ENCODE measurements around the gene CALHM3. TPM values are rescaled to one million over a fixed set of nuclear protein-coding genes. Genes with fewer than 3 reads are reported as not detected.

The CALHM3 gene
- total and polyA plus RNA-seq, 4 donors: not detected

DNA sequence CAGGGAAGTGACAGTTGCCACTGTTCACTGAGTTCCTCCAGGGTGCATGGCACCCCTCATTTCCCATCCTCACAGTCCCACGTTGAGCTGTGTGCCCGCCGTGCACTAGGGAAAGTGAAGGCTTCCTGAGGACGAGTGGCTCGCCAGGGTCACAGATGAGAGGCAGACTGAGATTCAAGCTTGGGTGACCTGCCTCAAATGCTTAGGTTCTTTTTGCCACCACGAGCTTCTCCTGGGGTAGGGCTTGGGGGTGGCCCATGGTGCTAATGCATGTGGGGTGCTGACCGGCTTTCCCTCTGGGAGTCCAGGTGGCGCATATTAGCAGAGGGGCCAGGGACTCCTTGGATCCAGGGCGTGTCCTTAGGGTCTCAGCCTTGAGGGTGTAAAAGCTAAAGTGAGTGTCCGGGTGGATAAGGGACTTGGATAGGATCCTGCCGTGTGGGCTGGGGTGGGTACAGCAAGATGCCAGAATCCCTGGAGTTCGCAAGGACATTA is 28.8 kb downstream of the CALHM3 start:
- WGBS, 2 donors: 61 to 68% methylated on average over 12 of the region's 12 CpGs
- Histone ChIP-seq H3K27ac (ENCODE audit: low read depth in 1 of 2, low read length in 2 of 2) (peak overlapping the region in 1 of 2 donors; percentile 70), H3K4me1 (ENCODE audit: control insufficient read depth in 1 of 2, insufficient read depth in 2 of 2, low read length in 2 of 2) (peaks cover 2 to 5% of the 10 kb centered on the region in 2 donors)

DNA sequence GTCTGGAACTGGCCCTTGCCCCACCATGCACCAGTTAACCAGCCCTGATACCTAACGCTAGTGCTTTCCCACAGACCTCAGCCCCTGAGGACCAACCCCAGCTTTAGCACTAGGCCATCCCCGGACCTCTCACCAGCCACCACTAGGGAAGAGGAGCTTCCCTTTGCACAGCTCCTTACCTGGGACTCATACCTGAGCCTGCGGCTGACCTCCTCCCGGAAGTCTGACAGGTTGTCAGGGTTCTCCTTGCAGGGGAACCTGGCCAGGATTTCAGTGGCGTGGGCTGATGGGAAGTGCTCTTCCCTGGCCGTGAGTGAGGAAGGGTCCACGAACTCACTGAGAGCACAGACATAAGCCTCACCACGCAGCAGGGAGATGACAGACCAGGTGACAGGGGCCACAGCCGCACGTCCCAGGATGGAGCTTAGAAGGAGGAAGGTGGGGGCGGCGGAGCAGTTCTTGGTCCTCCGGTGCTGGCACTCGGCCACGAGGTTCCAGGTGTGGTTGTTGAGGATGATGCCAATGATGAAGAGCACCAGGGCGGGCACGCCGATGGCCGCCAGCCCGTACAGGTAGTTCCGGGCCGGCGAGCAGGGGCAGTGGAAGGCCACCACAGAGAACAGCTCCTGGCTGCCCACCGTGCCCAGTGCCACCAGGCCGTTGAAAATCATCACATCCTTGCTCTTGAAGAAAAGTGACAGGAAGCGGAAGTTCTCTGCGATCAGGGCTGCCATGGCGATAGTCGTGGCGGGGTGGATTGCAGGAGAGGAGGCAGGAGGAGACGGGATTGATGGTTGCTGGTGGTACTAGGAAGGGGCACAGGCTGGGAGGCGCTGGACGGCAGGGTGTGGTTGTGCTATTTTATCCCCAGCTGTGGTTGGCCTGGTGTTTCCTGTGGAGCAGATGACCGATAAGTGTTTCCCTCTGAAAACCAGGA is 29.6 kb downstream of the CALHM3 start:
- intact Hi-C loops (cut with DNase I): no loop called here
- 82 to 86% methylated on average over 34 of the region's 34 CpGs for WGBS, 2 donors
- Histone ChIP-seq H3K4me1 (ENCODE audit: control insufficient read depth in 1 of 2, insufficient read depth in 2 of 2, low read length in 2 of 2) (peaks cover 2 to 5% of the 10 kb centered on the region in 2 donors), H3K9me3 (ENCODE audit: control insufficient read depth, low read length) (no peaks in the 10 kb centered on the region), H3K36me3 (ENCODE audit: control insufficient read depth in 1 of 2, insufficient read depth in 2 of 2, low read length in 1 of 2) (peaks cover 0 to 3% of the 10 kb centered on the region in 2 donors), H3K27me3 (ENCODE audit: control insufficient read depth in 1 of 2, insufficient read depth in 2 of 2, low read length in 1 of 2) (no peaks in the 10 kb centered on the region), H3K4me3 (ENCODE audit: low read length in 2 of 2) (no peak overlapping the region), H3K27ac (ENCODE audit: low read depth in 1 of 2, low read length in 2 of 2) (no peak overlapping the region)
- ATAC-seq (ENCODE audit: low FRiP score): no peak
- peak in 1 of 2 donors; percentile 40 for DNase-seq

More for the DNA sequence above, 28.8 kb downstream of the CALHM3 start:
- DNase-seq (no peak), ATAC-seq (ENCODE audit: low FRiP score) (no peak)
- intact Hi-C loops (cut with DNase I): no loop called here
- Histone ChIP-seq H3K27me3 (ENCODE audit: control insufficient read depth in 1 of 2, insufficient read depth in 2 of 2, low read length in 1 of 2) (no peaks in the 10 kb centered on the region), H3K4me3 (ENCODE audit: low read length in 2 of 2) (peak overlapping the region; percentile 83 to 86), H3K9me3 (ENCODE audit: control insufficient read depth, low read length) (no peaks in the 10 kb centered on the region), H3K36me3 (ENCODE audit: control insufficient read depth in 1 of 2, insufficient read depth in 2 of 2, low read length in 1 of 2) (peaks cover 0 to 3% of the 10 kb centered on the region in 2 donors)

DNA sequence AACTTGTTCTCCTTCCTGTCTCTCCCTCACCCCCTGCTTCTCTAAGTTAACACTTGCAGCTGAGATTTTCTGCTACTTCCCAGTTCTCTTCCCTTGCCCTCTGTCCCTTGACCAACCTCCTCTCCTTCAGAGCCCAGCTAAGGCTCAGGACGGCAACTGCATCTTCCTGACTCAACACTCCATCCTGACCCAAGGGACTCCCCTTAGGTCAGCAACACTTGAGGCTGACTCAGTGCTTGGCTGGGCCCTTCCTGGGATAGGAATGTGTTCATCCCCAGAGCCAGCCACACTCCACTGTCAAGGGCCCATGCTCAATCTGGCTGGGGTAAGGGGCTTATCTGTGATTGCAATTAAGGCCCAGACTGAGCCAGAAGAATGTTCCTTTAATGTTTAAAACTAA is 30.3 kb downstream of the CALHM3 start:
- Histone ChIP-seq H3K4me3 (ENCODE audit: low read length in 2 of 2) (no peak overlapping the region), H3K9me3 (ENCODE audit: control insufficient read depth, low read length) (no peaks in the 10 kb centered on the region), H3K27me3 (ENCODE audit: control insufficient read depth in 1 of 2, insufficient read depth in 2 of 2, low read length in 1 of 2) (no peaks in the 10 kb centered on the region), H3K27ac (ENCODE audit: low read depth in 1 of 2, low read length in 2 of 2) (peak overlapping the region in 1 of 2 donors; percentile 17), H3K4me1 (ENCODE audit: control insufficient read depth in 1 of 2, insufficient read depth in 2 of 2, low read length in 2 of 2) (peaks cover 2 to 5% of the 10 kb centered on the region in 2 donors), H3K36me3 (ENCODE audit: control insufficient read depth in 1 of 2, insufficient read depth in 2 of 2, low read length in 1 of 2) (peaks cover 0 to 3% of the 10 kb centered on the region in 2 donors)
- 0 to 3% methylated on average over 1 of the region's 1 CpG for WGBS, 2 donors
- intact Hi-C loops (cut with DNase I): no loop called here
- DNase-seq: peak; percentile 81 to 86
- ATAC-seq (ENCODE audit: low FRiP score): no peak

DNA sequence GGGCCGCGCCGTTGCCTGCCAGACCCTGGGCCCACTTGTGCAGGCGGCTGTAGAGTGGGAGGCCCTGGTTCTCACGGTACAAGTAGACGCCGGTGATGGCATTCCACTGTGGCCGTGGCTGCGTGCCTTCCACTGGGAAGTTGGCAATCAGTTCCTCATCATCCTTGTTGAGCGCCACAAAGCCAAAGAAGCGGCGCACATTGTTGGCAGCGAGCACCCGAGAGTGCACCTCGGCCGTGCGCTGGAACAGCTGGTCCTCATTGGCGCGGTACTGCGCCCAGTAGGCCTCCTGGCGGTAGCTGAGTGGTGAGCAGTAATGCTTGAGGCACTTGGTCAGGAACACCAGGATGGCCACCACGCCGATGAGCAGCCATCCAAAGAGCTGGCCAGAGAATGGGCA is 31.9 kb downstream of the CALHM3 start:
- Histone ChIP-seq H3K9me3 (ENCODE audit: control insufficient read depth, low read length) (no peaks in the 10 kb centered on the region), H3K27me3 (ENCODE audit: control insufficient read depth in 1 of 2, insufficient read depth in 2 of 2, low read length in 1 of 2) (no peaks in the 10 kb centered on the region), H3K4me3 (ENCODE audit: low read length in 2 of 2) (no peak overlapping the region), H3K4me1 (ENCODE audit: control insufficient read depth in 1 of 2, insufficient read depth in 2 of 2, low read length in 2 of 2) (peaks cover 2 to 5% of the 10 kb centered on the region in 2 donors), H3K36me3 (ENCODE audit: control insufficient read depth in 1 of 2, insufficient read depth in 2 of 2, low read length in 1 of 2) (peaks cover 0 to 3% of the 10 kb centered on the region in 2 donors), H3K27ac (ENCODE audit: low read depth in 1 of 2, low read length in 2 of 2) (no peak overlapping the region)
- DNase-seq (no peak), ATAC-seq (ENCODE audit: low FRiP score) (no peak)
- WGBS, 2 donors: 96% methylated on average over 23 of the region's 23 CpGs
- intact Hi-C loops (cut with DNase I): no loop called here

DNA sequence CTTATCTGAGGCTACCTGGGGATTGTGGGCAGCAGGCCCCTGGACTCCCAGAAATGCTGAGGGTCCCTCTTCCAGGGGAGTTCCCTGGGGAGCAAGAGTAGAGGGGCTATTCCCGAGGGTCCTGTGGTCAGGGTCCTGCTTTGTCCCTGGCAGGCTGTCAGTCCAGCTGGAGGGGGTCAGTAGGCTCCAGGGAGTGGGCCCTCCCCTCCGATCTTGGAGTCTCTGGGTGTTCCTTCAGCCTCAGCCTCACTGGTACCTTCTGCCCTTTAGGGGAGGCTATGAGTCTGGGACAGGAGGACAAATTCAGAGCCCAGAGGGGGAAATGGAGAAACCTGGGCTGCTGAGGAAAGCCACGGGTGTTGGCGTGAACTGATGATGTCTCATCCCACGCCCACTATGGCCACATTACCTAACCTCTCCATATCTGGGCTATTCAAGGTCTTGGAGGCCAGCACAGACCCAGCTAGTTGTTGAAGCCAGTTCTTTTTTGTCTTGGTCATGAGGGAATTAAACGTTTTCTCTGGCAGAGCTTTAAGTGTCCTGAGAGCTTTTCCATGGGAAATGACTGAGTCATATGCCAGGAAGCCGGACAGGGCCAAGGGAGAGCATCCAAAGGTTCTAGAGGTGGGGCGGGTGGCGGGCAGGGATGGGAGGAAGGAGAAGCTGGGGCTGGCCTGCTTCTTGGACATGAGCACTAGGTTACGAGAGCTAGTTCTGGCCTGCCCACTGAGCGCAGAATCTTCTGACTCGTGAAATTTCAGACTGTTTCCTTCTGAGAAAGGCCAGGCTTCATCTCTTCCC is 33.1 kb downstream of the CALHM3 start:
- H3K27me3 ChIP-seq (ENCODE audit: control insufficient read depth in 1 of 2, insufficient read depth in 2 of 2, low read length in 1 of 2): no peaks in the 10 kb centered on the region
- intact Hi-C loops (cut with DNase I): no loop called here
- H3K4me1 ChIP-seq (ENCODE audit: control insufficient read depth in 1 of 2, insufficient read depth in 2 of 2, low read length in 2 of 2): peaks cover 2 to 5% of the 10 kb centered on the region in 2 donors
- H3K4me3 ChIP-seq (ENCODE audit: low read length in 2 of 2): no peak overlapping the region
- H3K9me3 ChIP-seq (ENCODE audit: control insufficient read depth, low read length): no peaks in the 10 kb centered on the region
- peaks cover 0 to 3% of the 10 kb centered on the region in 2 donors for H3K36me3 ChIP-seq (ENCODE audit: control insufficient read depth in 1 of 2, insufficient read depth in 2 of 2, low read length in 1 of 2)
- peak; percentile 85 for ATAC-seq (ENCODE audit: low FRiP score)
- H3K27ac ChIP-seq (ENCODE audit: low read depth in 1 of 2, low read length in 2 of 2): peak overlapping the region; percentile 78 to 94
- DNase-seq: peak; percentile 90 to 91
- 10 to 11% methylated on average over 12 of the region's 12 CpGs for WGBS, 2 donors

DNA sequence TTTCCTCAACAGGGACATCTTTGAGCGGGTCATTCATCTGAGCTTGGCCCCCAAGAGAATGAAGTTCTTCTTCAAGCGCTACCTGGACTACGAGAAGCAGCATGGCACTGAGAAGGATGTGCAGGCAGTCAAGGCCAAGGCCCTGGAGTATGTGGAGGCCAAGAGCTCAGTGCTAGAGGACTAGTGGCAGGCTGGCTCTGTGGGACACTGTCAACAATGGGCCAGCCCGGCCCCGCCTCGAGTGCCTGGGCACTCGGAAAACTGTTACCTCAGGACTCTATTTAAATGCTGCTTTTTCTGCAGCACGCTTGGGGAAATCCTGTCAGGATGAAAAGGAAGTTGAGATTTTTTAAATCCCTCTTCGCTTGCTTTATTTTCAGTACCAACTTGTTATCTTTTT is 33.7 kb downstream of the CALHM3 start:
- intact Hi-C loops (cut with DNase I): no loop called here
- Histone ChIP-seq H3K4me1 (ENCODE audit: control insufficient read depth in 1 of 2, insufficient read depth in 2 of 2, low read length in 2 of 2) (peaks cover 2 to 5% of the 10 kb centered on the region in 2 donors), H3K27ac (ENCODE audit: low read depth in 1 of 2, low read length in 2 of 2) (peak overlapping the region; percentile 78 to 94), H3K36me3 (ENCODE audit: control insufficient read depth in 1 of 2, insufficient read depth in 2 of 2, low read length in 1 of 2) (peaks cover 0 to 3% of the 10 kb centered on the region in 2 donors), H3K4me3 (ENCODE audit: low read length in 2 of 2) (no peak overlapping the region), H3K9me3 (ENCODE audit: control insufficient read depth, low read length) (no peaks in the 10 kb centered on the region), H3K27me3 (ENCODE audit: control insufficient read depth in 1 of 2, insufficient read depth in 2 of 2, low read length in 1 of 2) (no peaks in the 10 kb centered on the region)
- DNase-seq: no peak
- ATAC-seq (ENCODE audit: low FRiP score): no peak
- 40 to 42% methylated on average over 9 of the region's 9 CpGs for WGBS, 2 donors

DNA sequence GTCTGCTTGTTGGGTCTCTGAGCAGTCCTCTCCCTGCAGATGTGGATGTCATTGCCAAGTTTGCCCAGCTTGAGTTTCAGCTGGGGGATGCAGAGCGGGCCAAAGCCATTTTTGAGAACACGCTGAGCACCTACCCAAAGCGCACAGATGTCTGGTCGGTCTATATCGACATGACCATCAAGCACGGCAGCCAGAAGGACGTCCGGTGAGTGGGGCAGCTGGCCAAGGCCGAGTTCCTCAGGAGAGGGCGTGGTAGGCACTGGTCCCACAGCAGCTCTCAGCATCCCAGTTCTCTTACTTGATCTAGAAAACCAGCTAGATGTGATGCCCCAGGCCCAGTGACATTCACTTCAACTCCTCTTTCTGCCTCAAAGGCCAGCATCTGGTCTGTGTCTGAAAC is 34.6 kb downstream of the CALHM3 start:
- H3K4me3 ChIP-seq (ENCODE audit: low read length in 2 of 2): no peak overlapping the region
- DNase-seq (no peak), ATAC-seq (ENCODE audit: low FRiP score) (no peak)
- 63 to 66% methylated on average over 10 of the region's 10 CpGs for WGBS, 2 donors
- no peaks in the 10 kb centered on the region for H3K9me3 ChIP-seq (ENCODE audit: control insufficient read depth, low read length)
- peaks cover 0 to 3% of the 10 kb centered on the region in 2 donors for H3K36me3 ChIP-seq (ENCODE audit: control insufficient read depth in 1 of 2, insufficient read depth in 2 of 2, low read length in 1 of 2)
- peaks cover 2 to 5% of the 10 kb centered on the region in 2 donors for H3K4me1 ChIP-seq (ENCODE audit: control insufficient read depth in 1 of 2, insufficient read depth in 2 of 2, low read length in 2 of 2)
- intact Hi-C loops (cut with DNase I): no loop called here
- peak overlapping the region in 1 of 2 donors; percentile 38 for H3K27ac ChIP-seq (ENCODE audit: low read depth in 1 of 2, low read length in 2 of 2)
- no peaks in the 10 kb centered on the region for H3K27me3 ChIP-seq (ENCODE audit: control insufficient read depth in 1 of 2, insufficient read depth in 2 of 2, low read length in 1 of 2)

DNA sequence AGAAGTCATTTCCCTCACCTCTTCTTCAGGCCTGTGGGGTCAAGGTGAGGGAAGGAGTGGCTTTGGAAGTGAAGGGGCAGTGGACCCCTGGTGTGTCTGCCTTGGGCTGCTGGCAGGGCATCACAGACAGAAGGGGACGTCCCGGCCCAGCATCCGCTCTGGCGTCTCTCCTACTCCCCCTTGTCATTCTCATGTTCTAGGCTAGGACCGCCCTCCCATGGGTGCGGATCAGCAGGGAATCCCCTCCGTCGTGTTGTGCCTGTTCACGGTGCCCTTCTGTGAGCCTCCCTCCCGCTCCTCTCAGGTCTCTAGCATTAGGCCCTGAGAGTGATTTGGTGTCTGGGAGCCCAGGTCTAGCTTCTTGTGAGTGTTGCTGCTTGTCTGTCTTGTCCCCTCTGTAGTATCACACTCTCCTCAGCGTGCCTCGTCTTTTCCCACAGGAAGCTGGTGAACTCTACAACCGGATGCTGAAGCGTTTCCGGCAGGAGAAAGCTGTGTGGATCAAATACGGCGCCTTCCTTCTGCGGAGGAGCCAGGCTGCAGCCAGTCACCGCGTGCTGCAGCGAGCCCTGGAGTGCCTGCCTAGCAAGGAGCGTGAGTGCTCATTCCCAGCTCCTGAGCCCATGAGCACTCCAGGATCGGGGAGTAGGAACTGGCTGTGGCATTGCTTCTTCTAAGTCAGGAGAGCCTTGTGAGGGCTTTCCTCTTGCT is 35.4 kb downstream of the CALHM3 start:
- Histone ChIP-seq H3K4me1 (ENCODE audit: control insufficient read depth in 1 of 2, insufficient read depth in 2 of 2, low read length in 2 of 2) (peaks cover 2 to 5% of the 10 kb centered on the region in 2 donors), H3K27ac (ENCODE audit: low read depth in 1 of 2, low read length in 2 of 2) (no peak overlapping the region), H3K4me3 (ENCODE audit: low read length in 2 of 2) (no peak overlapping the region), H3K9me3 (ENCODE audit: control insufficient read depth, low read length) (no peaks in the 10 kb centered on the region), H3K36me3 (ENCODE audit: control insufficient read depth in 1 of 2, insufficient read depth in 2 of 2, low read length in 1 of 2) (peaks cover under 1 to 3% of the 10 kb centered on the region in 2 donors), H3K27me3 (ENCODE audit: control insufficient read depth in 1 of 2, insufficient read depth in 2 of 2, low read length in 1 of 2) (no peaks in the 10 kb centered on the region)
- DNase-seq (no peak), ATAC-seq (ENCODE audit: low FRiP score) (no peak)
- intact Hi-C loops (cut with DNase I): no loop called here
- WGBS, 2 donors: 87 to 91% methylated on average over 23 of the region's 23 CpGs
